HG03432 (cell line): ENCODE data around the gene PCID2.
"Not testable (repeated sequence)": the region's sequence is repeated elsewhere in the genome, so short reads cannot be mapped to it uniquely, and the experiment has no call there.

Source experiments
- ATAC-seq: cut with Tn5 transposase; IDR thresholded peaks from one replicate; pipeline ENCODE4 v1.9.1; 2021; ENCODE audit warnings: mild to moderate bottlenecking, moderate library complexity; ENCODE audit not compliant: unreplicated experiment

PCID2 gene

GRCh38 chr13:113208421-113209335 lies at the start of gene PCID2:
Gene PCID2, minus strand, starts transcription at chr13:113208669. Its CDS starts 35 bp downstream, at chr13:113208634.
- peak; percentile 81 for ATAC-seq

GRCh38 chr13:113257908-113258307 lies 49.4 kb upstream of the PCID2 start:
- not testable (repeated sequence) for ATAC-seq

GRCh38 chr13:113252516-113253095 lies 44.1 kb upstream of the PCID2 start:
- ATAC-seq = no peak

GRCh38 chr13:113245849-113246796 lies 37.7 kb upstream of the PCID2 start:
- no peak for ATAC-seq

- ATAC-seq = no peak
Measured at GRCh38 chr13:113243847-113244246, 35.4 kb upstream of the PCID2 start.

GRCh38 chr13:113241623-113242022 lies 33.2 kb upstream of the PCID2 start:
- ATAC-seq = not testable (repeated sequence)

GRCh38 chr13:113239986-113240385 lies 31.5 kb upstream of the PCID2 start:
- ATAC-seq = no peak

- no peak for ATAC-seq
Measured at GRCh38 chr13:113239357-113239756, 30.9 kb upstream of the PCID2 start.

- no peak for ATAC-seq
Measured at GRCh38 chr13:113238536-113238935, 30.1 kb upstream of the PCID2 start.

GRCh38 chr13:113233101-113233500 lies 24.6 kb upstream of the PCID2 start:
- ATAC-seq = no peak

- no peak for ATAC-seq
Measured at GRCh38 chr13:113232208-113233003, 23.9 kb upstream of the PCID2 start.

- ATAC-seq = no peak
Measured at GRCh38 chr13:113231306-113232207, 23.1 kb upstream of the PCID2 start.

GRCh38 chr13:113229791-113230190 lies 21.3 kb upstream of the PCID2 start:
- no peak for ATAC-seq

GRCh38 chr13:113229161-113229560 lies 20.7 kb upstream of the PCID2 start:
- ATAC-seq = no peak

- no peak for ATAC-seq
Measured at GRCh38 chr13:113226873-113227450, 18.5 kb upstream of the PCID2 start.

- no peak for ATAC-seq
Measured at GRCh38 chr13:113225515-113225914, 17.0 kb upstream of the PCID2 start.

- no peak for ATAC-seq
Measured at GRCh38 chr13:113224486-113224885, 16.0 kb upstream of the PCID2 start.

- no peak for ATAC-seq
Measured at GRCh38 chr13:113223070-113223469, 14.6 kb upstream of the PCID2 start.

- no peak for ATAC-seq
Measured at GRCh38 chr13:113220877-113221276, 12.4 kb upstream of the PCID2 start.
